SK-N-MC (cell line): ENCODE data around the gene AURKAIP1.
A peak's percentile ranks its signal among the peaks of the same experiment; 100 is the strongest.

Experiments
- DNase-seq: peaks from one replicate; pipeline ENCODE4 v3.0.0-alpha.2; 2011; ENCODE audit warnings: low read depth, low spot score
- H3K27ac ChIP-seq: fragments of 200-600 bp; sonication (generic); 2 replicates; pipeline ENCODE4 v1.5.1; 2016; ENCODE audit warnings: mixed run types
- H3K36me3 ChIP-seq: fragments of 200-600 bp; sonication (generic); 2 replicates; pipeline ENCODE4 v1.6.1; 2017; ENCODE audit warnings: antibody characterized with exemption, low read length, mixed read lengths; ENCODE audit not compliant: insufficient read depth
- H3K4me3 ChIP-seq: fragments of 200-600 bp; sonication (generic); 2 replicates; pipeline ENCODE4 v1.5.1; 2016
- H3K9ac ChIP-seq: fragments of 200-600 bp; sonication (generic); 2 replicates; pipeline ENCODE4 v1.8.0; 2017; ENCODE audit warnings: mixed run types, mixed read lengths; ENCODE audit not compliant: insufficient read length
- H3K9me3 ChIP-seq: fragments of 200-600 bp; sonication (generic); 2 replicates; pipeline ENCODE4 v1.6.1; 2017; ENCODE audit warnings: low read depth, mild to moderate bottlenecking, antibody characterized with exemption, low read length, moderate library complexity, mixed read lengths
- EZH2 ChIP-seq: fragments of 200-600 bp; sonication (generic); IDR thresholded peaks from one replicate; pipeline ENCODE4 v1.6.1; 2017; ENCODE audit warnings: antibody characterized with exemption
- FOXP2 ChIP-seq: optimal IDR thresholded peaks from 2 replicates; pipeline ENCODE3; 2011; ENCODE audit warnings: mild to moderate bottlenecking, moderate library complexity; ENCODE audit not compliant: insufficient read depth; ENCODE audit errors: extremely low read length, control extremely low read depth
- POLR2AphosphoS5 ChIP-seq: IDR thresholded peaks from 2 replicates; pipeline ENCODE4 v1.6.1; 2012; ENCODE audit warnings: mild to moderate bottlenecking, low read depth, low read length, borderline replicate concordance

Gene AURKAIP1

DNA sequence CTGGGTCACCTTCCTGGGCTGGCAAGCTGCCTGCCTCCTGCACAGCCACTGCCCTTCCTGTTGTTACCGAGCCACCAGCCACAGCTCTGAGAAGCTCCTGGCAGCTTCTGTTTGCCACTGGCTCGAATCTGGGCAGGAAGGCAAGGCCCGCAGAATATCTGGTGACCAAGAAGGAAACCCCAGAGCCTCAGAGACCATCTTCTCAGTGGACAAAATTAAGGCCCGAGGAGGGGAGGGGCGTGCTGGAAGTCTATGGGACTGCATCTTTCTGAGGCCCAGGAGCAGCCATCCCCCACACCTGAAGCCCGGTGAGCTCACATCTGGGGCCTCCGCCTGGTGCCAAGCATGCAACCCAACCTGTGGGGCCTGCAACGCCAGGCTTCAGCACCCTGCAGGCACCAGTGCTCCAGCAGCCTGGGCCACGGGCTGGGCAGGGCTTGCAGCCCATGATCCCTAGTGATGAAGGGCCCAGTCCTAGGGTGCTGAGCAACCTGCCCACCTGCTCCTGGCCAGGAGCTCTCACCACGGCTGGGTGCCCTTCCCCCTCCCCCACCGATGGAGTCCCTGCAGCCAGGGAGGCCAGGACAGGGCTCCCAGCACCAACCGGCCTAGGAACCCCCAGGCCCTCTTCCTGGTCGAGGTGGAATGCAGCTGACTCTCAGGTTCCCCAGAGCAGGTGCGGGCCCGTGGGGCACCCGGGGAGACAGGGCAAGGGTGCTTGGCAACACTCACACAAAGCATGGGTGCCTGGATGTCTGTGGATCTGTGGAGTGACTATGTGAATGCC is 49.5 kb downstream of the AURKAIP1 start:
- Histone ChIP-seq H3K9me3 (no peaks in the 10 kb centered on the region), H3K36me3 (no peaks in the 10 kb centered on the region; the same call in 1 of the 2 replicates), H3K9ac (peak overlapping the region; percentile 90), H3K27ac (no peak overlapping the region), H3K4me3 (peak overlapping the region; percentile 82)
- no peak for DNase-seq
- TF ChIP-seq POLR2AphosphoS5, result no peak
- no peak for TF ChIP-seq FOXP2
- TF ChIP-seq EZH2, result no peak

DNA sequence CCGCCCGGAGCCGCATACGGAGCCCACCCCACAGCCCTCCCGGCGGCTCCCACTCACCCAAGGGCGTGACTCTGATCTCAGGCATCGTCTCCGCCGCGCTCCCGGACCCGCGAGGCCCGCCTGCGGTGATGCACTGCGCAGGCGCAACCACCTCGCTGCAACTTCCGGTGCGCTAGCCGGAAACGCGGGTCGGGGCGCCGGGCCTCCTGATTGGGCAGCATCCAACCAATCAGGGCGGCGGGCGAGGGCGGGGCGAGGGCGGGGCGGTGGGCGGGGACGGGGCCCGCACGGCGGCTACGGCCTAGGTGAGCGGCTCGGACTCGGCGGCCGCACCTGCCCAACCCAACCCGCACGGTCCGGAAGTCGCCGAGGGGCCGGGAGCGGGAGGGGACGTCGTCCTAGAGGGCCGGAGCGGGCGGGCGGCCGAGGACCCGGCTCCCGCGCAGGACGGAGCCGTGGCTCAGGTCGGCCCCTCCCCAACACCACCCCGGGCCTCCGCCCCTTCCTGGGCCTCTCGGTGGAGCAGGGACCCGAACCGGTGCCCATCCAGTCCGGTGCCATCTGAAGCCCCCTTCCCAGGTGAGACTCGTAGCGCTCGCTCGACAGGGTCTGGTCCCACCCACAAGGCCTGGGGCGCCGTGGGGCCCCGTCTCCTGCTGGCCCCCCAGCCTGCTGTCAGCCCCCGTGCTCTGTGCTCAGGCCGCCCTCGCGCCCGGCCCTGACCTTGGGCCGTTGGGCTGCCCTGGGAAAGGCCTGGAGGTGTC is 50.3 kb downstream of the AURKAIP1 start, which contains the start of the genes CPTP and INTS11:
Gene CPTP (plus strand): TSS at position 279 of the 764 bp plus-strand sequence. CDS start 2,109 bp downstream, outside the sequence.
Gene INTS11 (minus strand): TSS at position 137 of the 764 bp plus-strand sequence. CDS start 52 bp downstream, at position 85.
- 0 out of 2 replicates have a peak within 1 kb of the TSS, but pooled peaks have one; percentile 50 for H3K27ac ChIP-seq
- H3K9ac ChIP-seq, result peak within 1 kb of the TSS; percentile 91
- TF ChIP-seq POLR2AphosphoS5 (peak; percentile 95), FOXP2 (no peak)
- H3K4me3 ChIP-seq, result peak within 1 kb of the TSS; percentile 82
- no peaks in the 10 kb centered on the region for H3K9me3 ChIP-seq
- H3K36me3 ChIP-seq, result peaks cover under 1% of the 10 kb centered on the region; the same call in 1 of the 2 replicates
- DNase-seq, result no peak

DNA sequence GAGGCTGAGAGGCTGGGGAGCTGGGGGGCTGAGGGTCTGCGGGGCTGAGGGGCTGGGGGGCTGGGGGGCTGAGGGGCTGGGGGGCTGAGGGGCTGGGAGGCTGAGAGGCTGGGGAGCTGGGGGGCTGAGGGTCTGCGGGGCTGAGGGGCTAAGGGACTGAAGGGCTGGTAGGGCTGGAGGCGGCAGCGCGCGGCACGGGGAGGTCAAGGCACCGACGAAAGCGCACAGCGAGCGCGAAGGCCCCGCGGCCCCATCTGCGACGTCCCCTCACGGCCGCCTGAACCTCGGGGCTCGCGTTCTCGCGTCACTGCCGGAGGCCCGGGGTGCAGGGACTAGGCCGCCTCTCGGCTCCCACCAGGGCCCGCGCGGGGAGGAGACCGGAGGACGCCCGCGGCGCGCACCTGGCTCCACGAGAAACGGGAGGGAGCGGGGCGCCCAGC is 50.9 kb downstream of the AURKAIP1 start:
- Histone ChIP-seq H3K9me3 (no peaks in the 10 kb centered on the region), H3K36me3 (peaks cover 6% of the 10 kb centered on the region; the same call in 1 of the 2 replicates), H3K9ac (peak overlapping the region; percentile 91), H3K4me3 (peak overlapping the region; percentile 82), H3K27ac (0 out of 2 replicates have a peak overlapping the region, but pooled peaks have one; percentile 50)
- DNase-seq, result no peak
- TF ChIP-seq FOXP2 (no peak), EZH2 (no peak), POLR2AphosphoS5 (no peak)
